WTC11 (cell line): Measurements from ENCODE around the gene NPDC1. TPM values are rescaled to one million over a fixed set of nuclear protein-coding genes. Genes with fewer than 3 reads are reported as not detected.
"Not testable (repeated sequence)": the region's sequence is repeated elsewhere in the genome, so short reads cannot be mapped to it uniquely, and the experiment has no call there.

Experiments used
- ATAC-seq: fragments of 200-7000 bp; cut with Tn5 transposase; 2 replicates; pipeline ENCODE4 v1.10.0; 2021; ENCODE audit warnings: mild to moderate bottlenecking, moderate library complexity
- CTCF ChIA-PET: fragments of 300-600 bp; sonication (Branson Sonifier 250); formaldehyde crosslinking; loops from one replicate; lab custom pipeline; 2021; ENCODE audit warnings: antibody characterized with exemption; lab: Charles Lee
- POLR2A ChIA-PET: fragments of 350-600 bp; sonication (Branson Sonifier 250); formaldehyde crosslinking; loops from one replicate; lab custom pipeline; 2021; ENCODE audit warnings: antibody characterized with exemption; lab: Charles Lee
- DNase-seq: peaks from one replicate; pipeline ENCODE4 v3.0.0; 2021; ENCODE audit warnings: low spot score
- H3K27ac Mint-ChIP-seq: 2 replicates; pipeline ENCODE4 v1.8.0; 2021; ENCODE audit warnings: mixed read lengths
- H3K27me3 Mint-ChIP-seq: 2 replicates; pipeline ENCODE4 v1.8.0; 2021; ENCODE audit warnings: low read depth, mild to moderate bottlenecking, moderate library complexity, mixed read lengths
- H3K36me3 Mint-ChIP-seq: 2 replicates; pipeline ENCODE4 v1.8.0; 2021; ENCODE audit warnings: mixed read lengths
- H3K4me1 Mint-ChIP-seq: 2 replicates; pipeline ENCODE4 v1.8.0; 2022; ENCODE audit warnings: mixed read lengths
- H3K4me3 Mint-ChIP-seq: 2 replicates; pipeline ENCODE4 v1.8.0; 2021; ENCODE audit warnings: mild to moderate bottlenecking, moderate library complexity, mixed read lengths
- H3K9me3 Mint-ChIP-seq: 2 replicates; pipeline ENCODE4 v1.8.0; 2021; ENCODE audit warnings: mixed read lengths
- CBFB ChIP-seq: sonication (generic); formaldehyde crosslinking; IDR thresholded peaks from 2 replicates; pipeline ENCODE4 v1.8.1; 2022; ENCODE audit warnings: mild to moderate bottlenecking, low read depth, missing genetic modification reagents
- CREB1 ChIP-seq: sonication (generic); formaldehyde crosslinking; IDR thresholded peaks from 2 replicates; pipeline ENCODE4 v1.8.0; 2023; ENCODE audit warnings: mild to moderate bottlenecking, missing genetic modification reagents
- ETV6 ChIP-seq: sonication (generic); formaldehyde crosslinking; IDR thresholded peaks from 2 replicates; pipeline ENCODE4 v1.8.1; 2022; ENCODE audit warnings: mild to moderate bottlenecking, missing genetic modification reagents
- HMGA2 ChIP-seq: fragments of 250-450 bp; sonication (Bioruptor Pico); IDR thresholded peaks from 2 replicates; pipeline ENCODE4 v1.4.0; 2021; ENCODE audit warnings: mild to moderate bottlenecking, moderate library complexity
- NFATC4 ChIP-seq: fragments of 250-450 bp; sonication (Bioruptor Pico); IDR thresholded peaks from 2 replicates; pipeline ENCODE4 v1.9.0; 2021; ENCODE audit warnings: mild to moderate bottlenecking
- SP1 ChIP-seq: sonication (generic); formaldehyde crosslinking; conservative IDR thresholded peaks from 2 replicates; pipeline ENCODE4 v1.8.1; 2022; ENCODE audit warnings: missing genetic modification reagents
- total RNA-seq: library from RNA; stranded (reverse); gene quantifications from 3 replicates; pipeline ENCODE4 v1.2.3, GENCODE V29; 2021
- TF ChIP-seq, protein P1 (sequence below): sonication (generic); formaldehyde crosslinking; IDR thresholded peaks from 2 replicates; pipeline ENCODE4 v1.8.0; 2022; ENCODE audit warnings: mild to moderate bottlenecking, missing genetic modification reagents
- TF ChIP-seq, protein P2 (sequence below): sonication (generic); formaldehyde crosslinking; IDR thresholded peaks from 2 replicates; pipeline ENCODE4 v1.8.0; 2023; ENCODE audit warnings: missing genetic modification reagents
- TF ChIP-seq, protein P3 (sequence below): sonication (generic); formaldehyde crosslinking; IDR thresholded peaks from 2 replicates; pipeline ENCODE4 v1.8.1; 2023; ENCODE audit warnings: mild to moderate bottlenecking, missing genetic modification reagents, moderate library complexity
- TF ChIP-seq, protein P4 (sequence below): sonication (generic); formaldehyde crosslinking; IDR thresholded peaks from 2 replicates; pipeline ENCODE4 v1.8.0; 2023; ENCODE audit warnings: missing genetic modification reagents, mild to moderate bottlenecking, borderline replicate concordance

Gene NPDC1
- total RNA-seq, 1 experiment from 2014 or later: 64.3 TPM

DNA sequence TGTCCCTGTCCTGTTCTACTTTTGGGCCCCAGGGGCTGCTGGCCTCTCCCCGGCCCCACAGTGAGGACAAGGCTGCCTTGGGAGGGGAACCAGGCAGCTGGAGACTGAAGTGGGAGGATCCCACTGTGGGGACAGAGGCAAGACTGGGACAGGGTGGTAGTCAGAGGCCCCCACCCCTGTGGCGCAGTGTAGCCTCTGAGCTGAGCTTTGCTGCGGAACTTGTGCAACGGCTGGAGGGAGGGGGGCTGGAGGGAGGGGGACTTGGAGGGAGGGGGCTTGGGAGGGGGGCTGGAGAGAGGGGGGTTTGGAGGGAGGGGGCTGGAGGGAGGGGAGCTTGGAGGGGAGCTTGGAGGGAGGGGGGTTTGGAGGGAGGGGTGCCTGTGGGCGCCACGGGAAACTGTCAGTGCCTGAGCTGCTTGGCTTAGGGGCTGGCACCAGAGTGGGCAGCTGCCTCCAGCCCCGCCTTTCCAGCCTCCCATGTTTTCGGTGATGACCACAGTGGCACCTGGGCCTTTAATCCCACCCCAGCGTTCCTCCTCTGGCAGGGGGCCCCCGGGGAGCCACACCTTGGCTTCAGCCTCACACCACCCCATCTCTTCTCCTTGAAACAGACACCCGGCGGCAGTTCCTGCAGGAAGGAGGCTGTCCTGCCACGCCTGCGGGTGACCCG is 11.8 kb downstream of the NPDC1 start:
- H3K4me3 Mint-ChIP-seq: no peak overlapping the region
- peaks cover 5% of the 10 kb centered on the region for H3K27me3 Mint-ChIP-seq
- no peaks in the 10 kb centered on the region for H3K9me3 Mint-ChIP-seq
- H3K36me3 Mint-ChIP-seq: peaks cover 5% of the 10 kb centered on the region; the same call in 1 of the 2 replicates
- no peak overlapping the region for H3K27ac Mint-ChIP-seq
- ChIA-PET POLR2A (no interaction called here), CTCF (interaction anchor here (0.5 to 4.9 kb wide), 52 partner anchors 8 to 292 kb away, joined by 3 to 151 read pairs (median 10); partner anchors contain the start of genes AJM1, C8G, CLIC3 and ENTPD2)
- ATAC-seq (no peak), DNase-seq (no peak)
- no peaks in the 10 kb centered on the region for H3K4me1 Mint-ChIP-seq
- TF ChIP-seq SP1: no peak
- TF ChIP-seq NFATC4 (CRISPR knock-in tag): no peak
- TF ChIP-seq CREB1: no peak
- TF ChIP-seq, protein P1, sequence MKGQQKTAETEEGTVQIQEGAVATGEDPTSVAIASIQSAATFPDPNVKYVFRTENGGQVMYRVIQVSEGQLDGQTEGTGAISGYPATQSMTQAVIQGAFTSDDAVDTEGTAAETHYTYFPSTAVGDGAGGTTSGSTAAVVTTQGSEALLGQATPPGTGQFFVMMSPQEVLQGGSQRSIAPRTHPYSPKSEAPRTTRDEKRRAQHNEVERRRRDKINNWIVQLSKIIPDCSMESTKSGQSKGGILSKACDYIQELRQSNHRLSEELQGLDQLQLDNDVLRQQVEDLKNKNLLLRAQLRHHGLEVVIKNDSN (CRISPR knock-in tag): no peak
- no peak for TF ChIP-seq ETV6 (CRISPR knock-in tag)
- TF ChIP-seq, protein P2, sequence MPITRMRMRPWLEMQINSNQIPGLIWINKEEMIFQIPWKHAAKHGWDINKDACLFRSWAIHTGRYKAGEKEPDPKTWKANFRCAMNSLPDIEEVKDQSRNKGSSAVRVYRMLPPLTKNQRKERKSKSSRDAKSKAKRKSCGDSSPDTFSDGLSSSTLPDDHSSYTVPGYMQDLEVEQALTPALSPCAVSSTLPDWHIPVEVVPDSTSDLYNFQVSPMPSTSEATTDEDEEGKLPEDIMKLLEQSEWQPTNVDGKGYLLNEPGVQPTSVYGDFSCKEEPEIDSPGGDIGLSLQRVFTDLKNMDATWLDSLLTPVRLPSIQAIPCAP (CRISPR knock-in tag): no peak
- TF ChIP-seq, protein P3, sequence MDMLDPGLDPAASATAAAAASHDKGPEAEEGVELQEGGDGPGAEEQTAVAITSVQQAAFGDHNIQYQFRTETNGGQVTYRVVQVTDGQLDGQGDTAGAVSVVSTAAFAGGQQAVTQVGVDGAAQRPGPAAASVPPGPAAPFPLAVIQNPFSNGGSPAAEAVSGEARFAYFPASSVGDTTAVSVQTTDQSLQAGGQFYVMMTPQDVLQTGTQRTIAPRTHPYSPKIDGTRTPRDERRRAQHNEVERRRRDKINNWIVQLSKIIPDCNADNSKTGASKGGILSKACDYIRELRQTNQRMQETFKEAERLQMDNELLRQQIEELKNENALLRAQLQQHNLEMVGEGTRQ (CRISPR knock-in tag): no peak
- TF ChIP-seq, protein P4, sequence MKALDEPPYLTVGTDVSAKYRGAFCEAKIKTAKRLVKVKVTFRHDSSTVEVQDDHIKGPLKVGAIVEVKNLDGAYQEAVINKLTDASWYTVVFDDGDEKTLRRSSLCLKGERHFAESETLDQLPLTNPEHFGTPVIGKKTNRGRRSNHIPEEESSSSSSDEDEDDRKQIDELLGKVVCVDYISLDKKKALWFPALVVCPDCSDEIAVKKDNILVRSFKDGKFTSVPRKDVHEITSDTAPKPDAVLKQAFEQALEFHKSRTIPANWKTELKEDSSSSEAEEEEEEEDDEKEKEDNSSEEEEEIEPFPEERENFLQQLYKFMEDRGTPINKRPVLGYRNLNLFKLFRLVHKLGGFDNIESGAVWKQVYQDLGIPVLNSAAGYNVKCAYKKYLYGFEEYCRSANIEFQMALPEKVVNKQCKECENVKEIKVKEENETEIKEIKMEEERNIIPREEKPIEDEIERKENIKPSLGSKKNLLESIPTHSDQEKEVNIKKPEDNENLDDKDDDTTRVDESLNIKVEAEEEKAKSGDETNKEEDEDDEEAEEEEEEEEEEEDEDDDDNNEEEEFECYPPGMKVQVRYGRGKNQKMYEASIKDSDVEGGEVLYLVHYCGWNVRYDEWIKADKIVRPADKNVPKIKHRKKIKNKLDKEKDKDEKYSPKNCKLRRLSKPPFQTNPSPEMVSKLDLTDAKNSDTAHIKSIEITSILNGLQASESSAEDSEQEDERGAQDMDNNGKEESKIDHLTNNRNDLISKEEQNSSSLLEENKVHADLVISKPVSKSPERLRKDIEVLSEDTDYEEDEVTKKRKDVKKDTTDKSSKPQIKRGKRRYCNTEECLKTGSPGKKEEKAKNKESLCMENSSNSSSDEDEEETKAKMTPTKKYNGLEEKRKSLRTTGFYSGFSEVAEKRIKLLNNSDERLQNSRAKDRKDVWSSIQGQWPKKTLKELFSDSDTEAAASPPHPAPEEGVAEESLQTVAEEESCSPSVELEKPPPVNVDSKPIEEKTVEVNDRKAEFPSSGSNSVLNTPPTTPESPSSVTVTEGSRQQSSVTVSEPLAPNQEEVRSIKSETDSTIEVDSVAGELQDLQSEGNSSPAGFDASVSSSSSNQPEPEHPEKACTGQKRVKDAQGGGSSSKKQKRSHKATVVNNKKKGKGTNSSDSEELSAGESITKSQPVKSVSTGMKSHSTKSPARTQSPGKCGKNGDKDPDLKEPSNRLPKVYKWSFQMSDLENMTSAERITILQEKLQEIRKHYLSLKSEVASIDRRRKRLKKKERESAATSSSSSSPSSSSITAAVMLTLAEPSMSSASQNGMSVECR (CRISPR knock-in tag): no peak
- TF ChIP-seq CBFB (CRISPR knock-in tag): no peak

DNA sequence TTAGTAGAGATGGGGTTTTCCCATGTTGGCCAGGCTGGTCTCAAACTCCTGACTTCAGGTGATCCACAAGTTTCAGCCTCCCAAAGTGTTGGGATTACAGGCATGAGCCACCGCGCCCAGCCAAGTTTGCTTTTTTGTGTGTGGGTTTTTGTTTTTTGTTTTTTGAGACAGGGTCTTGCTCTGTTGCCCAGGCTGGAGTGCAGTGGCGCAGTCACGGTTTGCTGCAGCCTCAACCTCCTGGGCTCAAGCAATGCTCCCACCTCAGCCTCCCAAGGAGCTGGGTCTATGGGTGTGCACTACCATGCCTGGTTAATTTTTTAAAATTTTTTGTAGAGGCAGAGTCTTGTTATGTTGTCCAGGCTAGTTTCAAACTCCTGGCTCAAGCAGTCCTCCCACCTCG is 12.5 kb downstream of the NPDC1 start:
- H3K4me1 Mint-ChIP-seq, H3K27ac Mint-ChIP-seq, H3K4me3 Mint-ChIP-seq, POLR2A ChIA-PET, H3K36me3 Mint-ChIP-seq, ATAC-seq, DNase-seq, H3K9me3 Mint-ChIP-seq: not testable (repeated sequence)
- CTCF ChIA-PET: interaction anchor here (2.3 to 4.9 kb wide), 7 partner anchors 11 to 143 kb away, joined by 8 to 151 read pairs (median 63); partner anchors contain the start of genes C8G, FBXW5, NPDC1 and PTGDS
- H3K27me3 Mint-ChIP-seq: peaks cover 12% of the 10 kb centered on the region

DNA sequence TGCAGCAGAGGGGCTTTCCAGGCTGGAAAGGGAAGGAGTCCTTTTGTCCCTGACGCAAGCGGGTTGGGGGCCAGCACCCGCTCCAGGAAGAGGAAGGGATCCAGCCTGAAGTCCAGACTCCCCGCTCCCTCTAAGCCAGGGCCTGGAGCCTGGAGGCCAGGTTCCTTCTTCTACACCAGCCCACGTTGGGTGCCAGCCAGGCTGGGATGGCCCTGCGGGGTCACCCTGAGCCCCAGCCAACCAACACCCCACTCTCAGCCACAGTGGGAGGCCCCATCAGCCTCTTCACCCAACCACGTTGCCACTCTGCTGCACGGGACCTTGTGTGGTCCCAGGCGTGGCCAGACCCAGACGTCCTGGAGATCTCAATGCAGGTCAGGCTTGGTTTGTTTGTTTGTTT is 13.1 kb downstream of the NPDC1 start:
- DNase-seq: no peak
- TF ChIP-seq HMGA2 (CRISPR knock-in tag): no peak
- TF ChIP-seq, all 79 proteins: peak for 0
- Mint-ChIP-seq H3K9me3 (no peaks in the 10 kb centered on the region), H3K4me1 (no peaks in the 10 kb centered on the region), H3K4me3 (no peak overlapping the region), H3K27me3 (peaks cover 12% of the 10 kb centered on the region), H3K27ac (no peak overlapping the region), H3K36me3 (no peaks in the 10 kb centered on the region)
- ATAC-seq: no peak
- ChIA-PET CTCF (interaction anchor here (0.5 to 1.6 kb wide), 2 partner anchors 85 to 270 kb away, joined by 4 to 6 read pairs; no protein-coding TSS in a partner anchor), POLR2A (no interaction called here)
